ENCODE measurements around the gene SSB.

DNA sequence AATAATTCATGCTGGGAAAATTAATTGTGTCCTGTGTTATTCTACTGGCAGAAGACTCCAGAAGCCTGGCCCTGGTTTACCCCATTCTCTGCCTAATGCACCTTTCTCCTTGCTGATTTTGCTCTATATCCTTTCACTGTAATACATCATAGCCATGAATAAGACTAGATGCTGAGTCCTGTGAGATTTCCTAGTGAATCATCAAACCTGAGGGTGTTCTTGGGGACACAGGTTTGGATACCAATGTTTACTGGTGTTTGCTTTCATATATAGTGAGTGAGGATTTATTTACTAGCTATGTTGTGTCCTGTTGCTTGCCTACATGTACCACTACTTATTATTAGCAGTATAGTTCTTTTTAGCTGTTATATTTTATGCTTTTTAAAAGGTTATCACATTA is 19.6 kb downstream of the SSB start:
- TF ChIP-seq CTCF (IDR thresholded peaks at IDR 0.05) = no peak
- no peak for TF ChIP-seq SIN3A (IDR thresholded peaks at IDR 0.05; ENCODE audit: borderline replicate concordance, insufficient read depth, low read depth, low read length)
- TF ChIP-seq POLR2AphosphoS5 (IDR thresholded peaks at IDR 0.05; ENCODE audit: low read depth, low read length) = no peak
- TF ChIP-seq REST (IDR thresholded peaks at IDR 0.05; ENCODE audit: insufficient read depth in 1 of 2, low read depth in 2 of 2, low read length in 1 of 2) = no peak
